ENCODE measurements around the gene TANGO6. TPM values are rescaled to one million over a fixed set of nuclear protein-coding genes. Genes with fewer than 3 reads are reported as not detected.
A peak's percentile ranks its signal among the peaks of the same experiment; 100 is the strongest.
"Not testable (repeated sequence)": the region's sequence is repeated elsewhere in the genome, so short reads cannot be mapped to it uniquely, and the experiment has no call there.

The TANGO6 gene
- 1 to 10 TPM; 7.6 to 8.1 (median 7.7) TPM for polyA plus RNA-seq (ENCODE audit: insufficient read length in 4 of 4)

DNA sequence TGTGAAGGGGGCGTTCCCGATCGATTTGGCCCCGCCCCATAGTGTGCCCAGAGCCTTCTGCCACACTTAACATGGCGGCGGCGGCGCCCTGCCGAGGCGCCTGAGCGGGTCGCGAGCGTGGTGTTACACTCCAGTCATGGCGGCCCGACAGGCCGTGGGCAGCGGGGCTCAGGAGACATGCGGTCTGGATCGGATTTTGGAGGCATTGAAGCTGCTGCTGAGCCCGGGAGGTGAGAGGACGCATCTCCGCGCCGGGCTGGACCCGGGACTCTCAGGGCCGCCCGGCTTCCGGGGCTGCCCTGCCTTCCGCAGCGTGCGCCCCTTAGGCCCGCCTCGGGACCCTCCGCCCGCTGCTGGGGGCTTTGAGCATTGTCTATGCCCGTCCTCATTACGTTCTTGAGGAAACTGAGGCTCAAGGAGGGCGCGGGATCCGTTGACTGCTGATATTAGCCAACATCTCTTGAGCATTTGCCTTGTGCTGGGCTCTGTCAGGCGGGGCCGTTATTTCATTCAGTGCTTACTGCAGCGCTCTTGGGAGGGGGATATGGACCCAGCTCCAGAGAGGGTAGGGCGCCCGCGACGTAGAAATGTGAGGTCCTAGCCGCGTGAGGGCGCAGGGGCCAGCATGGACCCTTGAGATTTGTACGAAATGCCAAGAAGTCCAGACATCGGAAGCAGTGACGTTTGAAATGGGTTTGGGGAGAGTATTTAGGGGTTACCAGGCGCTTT lies at the start of gene TANGO6:
TANGO6 (plus strand) TSS at position 50 of the 729 bp plus-strand sequence; CDS start at position 137, 87 bp downstream.
- peak; percentile 52 to 65 (median 61) for DNase-seq (ENCODE audit: low read depth in 4 of 4, low spot score in 3 of 4)

DNA sequence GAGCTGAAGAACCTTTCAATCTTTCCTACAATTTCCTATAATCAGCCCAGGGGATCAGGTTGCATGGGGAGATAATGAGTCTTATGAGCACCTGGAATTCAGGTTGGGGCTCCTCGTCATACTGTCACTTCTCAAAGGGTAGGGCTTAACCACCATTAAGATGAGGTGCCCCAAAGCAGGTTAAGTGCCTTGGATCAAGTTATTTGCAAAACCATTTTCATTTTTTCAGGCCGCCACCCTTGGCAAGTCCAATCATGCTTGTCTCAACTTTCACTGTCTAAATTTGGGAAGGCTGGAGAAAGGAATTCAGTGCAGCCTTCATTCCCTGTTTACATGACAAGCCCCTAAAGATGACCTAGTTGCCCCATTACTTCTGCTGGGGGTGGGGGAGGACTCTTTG lies 44.9 kb upstream of the TANGO6 start:
- no peak for DNase-seq (ENCODE audit: low read depth in 4 of 4, low spot score in 3 of 4)

DNA sequence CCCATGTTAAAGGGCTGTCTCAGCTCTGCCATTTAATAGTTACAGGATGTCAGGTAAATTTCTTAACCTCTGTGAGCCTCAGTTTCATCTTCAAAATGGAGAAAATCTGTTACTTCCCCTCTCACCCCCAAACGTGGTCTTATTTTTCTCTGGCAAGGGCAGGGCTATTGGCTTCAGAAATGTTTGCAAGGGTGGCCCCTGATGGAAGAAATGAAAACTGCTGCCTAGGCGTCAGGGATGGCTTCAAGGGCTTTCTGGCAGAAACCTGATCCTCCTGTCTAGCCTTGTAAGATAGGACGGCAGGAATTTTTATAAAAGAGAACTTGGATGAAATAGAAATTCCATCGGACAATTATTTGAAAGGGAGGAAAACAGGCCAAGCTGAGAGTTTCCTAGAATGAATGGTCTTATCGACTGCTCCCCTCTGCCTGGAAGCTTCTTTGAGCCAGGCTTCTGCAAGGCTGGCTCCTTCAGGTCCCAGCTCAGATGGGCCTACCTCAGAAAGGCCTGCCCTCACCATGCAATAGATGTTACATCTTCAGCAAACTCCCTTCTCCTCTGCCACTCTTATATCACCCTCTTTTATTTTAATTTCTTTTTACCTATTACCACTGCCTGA lies 43.0 kb upstream of the TANGO6 start:
- DNase-seq (ENCODE audit: low read depth in 4 of 4, low spot score in 3 of 4), result peak; percentile 53 to 78 (median 70)

DNA sequence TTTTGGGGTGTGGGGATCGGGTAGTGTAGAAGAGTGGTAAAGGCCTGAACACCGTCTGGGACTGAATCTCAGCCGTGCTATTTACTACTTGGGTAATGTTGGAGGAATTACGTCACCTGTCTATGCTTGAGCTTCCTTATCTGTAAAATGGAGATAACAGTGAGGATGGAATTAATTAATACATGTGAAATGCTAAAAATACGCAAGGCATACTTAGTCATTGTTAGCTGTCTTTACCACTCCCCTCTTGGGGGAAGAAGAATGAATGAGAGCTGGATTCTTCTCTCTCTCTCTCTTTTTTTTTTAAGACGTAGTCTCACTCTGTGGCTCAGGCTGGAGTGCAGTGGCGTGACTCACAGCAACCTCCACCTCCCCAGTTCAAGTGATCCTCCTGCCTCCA lies 41.1 kb upstream of the TANGO6 start:
- DNase-seq (ENCODE audit: low read depth in 4 of 4, low spot score in 3 of 4), result no peak

DNA sequence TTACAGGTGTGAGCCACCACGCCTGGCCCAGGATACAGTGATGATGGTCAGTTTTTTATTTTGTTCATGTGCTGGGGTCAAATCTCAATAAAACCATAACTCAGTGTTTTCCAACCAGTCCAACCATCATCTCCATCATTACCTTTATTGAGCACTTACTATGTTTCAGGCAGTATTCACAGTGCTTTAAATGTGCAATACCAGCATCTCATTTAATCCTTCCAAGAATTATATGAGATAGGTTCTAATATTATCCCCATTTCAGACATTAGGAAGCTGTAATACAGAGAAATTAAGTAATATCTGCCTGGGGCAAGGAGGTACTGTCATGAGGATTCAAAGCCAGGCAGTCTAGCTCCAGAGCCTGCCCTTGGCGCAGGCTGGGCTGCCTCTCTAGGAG lies 36.9 kb upstream of the TANGO6 start:
- DNase-seq (ENCODE audit: low read depth in 4 of 4, low spot score in 3 of 4), result no peak

DNA sequence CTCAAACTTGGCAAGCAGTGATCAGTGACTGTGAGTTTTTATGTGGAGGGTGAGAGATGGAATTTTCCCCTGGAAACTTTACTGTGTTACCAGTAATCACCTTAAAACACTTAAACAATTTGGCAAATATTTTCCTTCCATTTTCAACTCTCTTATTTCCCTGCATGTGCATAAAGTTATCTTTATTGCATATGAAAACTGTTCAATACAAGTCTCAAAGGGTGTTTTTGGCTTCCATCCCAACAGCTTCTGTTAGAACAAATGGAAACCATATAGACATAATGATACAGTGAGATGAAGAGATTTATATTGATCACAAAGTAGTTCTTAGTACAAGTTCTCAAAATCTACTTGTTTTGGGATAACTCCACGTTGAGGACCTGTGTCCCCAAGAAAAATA lies 36.4 kb upstream of the TANGO6 start:
- DNase-seq (ENCODE audit: low read depth in 4 of 4, low spot score in 3 of 4), result no peak

DNA sequence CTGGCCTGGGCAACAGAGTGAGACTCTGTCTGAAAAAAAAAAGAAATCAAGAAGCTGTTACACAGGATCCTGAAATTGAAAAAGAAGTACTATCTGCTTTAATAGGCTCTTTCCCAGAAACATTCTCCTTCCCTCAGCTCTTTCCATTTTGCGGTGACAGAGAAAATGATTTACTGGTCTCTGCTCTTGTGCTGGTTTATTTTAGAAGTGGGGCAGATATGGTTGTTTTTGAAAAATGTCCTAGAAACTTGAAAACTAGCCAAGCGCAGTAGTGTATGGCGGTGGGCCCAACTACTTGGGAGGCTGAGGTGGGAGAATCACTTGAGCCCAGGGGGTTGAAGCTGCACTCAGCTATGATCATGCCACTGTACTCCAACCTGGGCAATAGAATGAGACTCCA lies 28.8 kb upstream of the TANGO6 start:
- no peak for DNase-seq (ENCODE audit: low read depth in 4 of 4, low spot score in 3 of 4)

DNA sequence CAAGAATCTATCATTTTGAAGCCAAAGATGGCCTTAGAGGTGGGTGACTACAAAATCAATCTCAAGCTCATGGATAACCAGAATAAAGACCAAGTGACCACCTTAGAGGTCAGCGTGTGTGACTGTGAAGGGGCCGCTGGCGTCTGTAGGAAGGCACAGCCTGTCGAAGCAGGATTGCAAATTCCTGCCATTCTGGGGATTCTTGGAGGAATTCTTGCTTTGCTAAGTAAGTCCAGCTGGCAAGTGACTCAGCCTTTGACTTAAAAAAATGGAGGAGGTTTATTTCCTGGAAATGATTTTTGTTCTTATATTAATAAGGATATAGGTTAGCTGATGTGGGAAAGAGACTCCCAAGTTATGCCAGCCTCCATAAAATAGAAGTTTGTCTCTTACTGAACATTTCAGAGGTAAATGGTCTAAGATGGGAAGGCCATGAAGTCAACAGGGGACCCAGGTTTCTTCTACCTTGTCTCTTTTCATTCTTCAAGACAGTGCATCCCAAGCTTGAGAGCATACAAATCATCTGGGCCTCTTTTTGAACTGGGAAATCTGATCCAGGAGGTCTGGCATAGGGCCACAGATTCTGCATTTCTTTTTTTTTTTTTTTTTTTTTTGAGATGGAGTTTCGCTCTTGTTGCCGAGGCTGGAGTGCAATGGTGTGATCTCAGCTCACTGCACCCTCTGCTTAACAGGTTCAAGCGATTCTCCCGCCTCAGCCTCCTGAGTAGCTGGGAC lies 19.8 kb upstream of the TANGO6 start:
- DNase-seq (ENCODE audit: low read depth in 4 of 4, low spot score in 3 of 4), result no peak

DNA sequence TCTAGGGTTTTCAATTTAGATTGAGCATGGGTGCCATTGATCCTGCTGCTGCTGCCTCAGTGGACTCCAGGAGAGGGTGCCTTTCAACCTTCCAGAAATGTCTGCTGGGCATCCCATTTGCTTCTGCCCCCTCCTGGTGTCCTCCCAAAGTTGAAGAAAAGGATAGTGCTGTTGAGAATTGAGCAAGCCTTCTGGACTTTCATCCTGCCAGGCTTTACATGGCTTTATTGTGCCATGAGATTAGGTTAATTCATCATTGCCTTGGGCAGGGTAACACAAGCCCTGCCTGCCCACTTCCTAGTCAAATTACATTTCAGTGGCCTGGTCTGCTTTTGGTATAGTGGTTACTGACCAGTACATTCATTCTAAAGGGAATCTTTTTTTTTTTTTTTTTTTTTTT lies 17.9 kb upstream of the TANGO6 start:
- no peak for DNase-seq (ENCODE audit: low read depth in 4 of 4, low spot score in 3 of 4)

DNA sequence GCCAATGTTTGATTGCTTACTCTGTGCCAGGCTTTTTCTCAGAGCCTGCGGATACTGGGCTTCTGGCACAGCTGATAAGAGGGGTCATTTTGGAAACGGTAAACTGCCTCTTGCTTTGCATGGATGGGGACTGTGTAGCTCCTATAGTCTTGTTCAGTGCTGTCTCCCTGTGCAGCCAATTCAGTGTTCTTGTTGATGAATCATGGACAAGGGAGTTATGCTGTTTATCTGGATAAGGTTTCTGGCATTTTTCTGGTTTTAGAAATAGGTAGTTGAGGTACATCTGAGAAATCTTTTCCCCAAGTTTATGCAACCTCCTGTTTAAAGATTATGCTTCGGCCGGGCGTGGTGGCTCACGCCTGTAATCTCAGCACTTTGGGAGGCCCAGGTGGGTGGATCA lies 16.7 kb upstream of the TANGO6 start:
- no peak for DNase-seq (ENCODE audit: low read depth in 4 of 4, low spot score in 3 of 4)

DNA sequence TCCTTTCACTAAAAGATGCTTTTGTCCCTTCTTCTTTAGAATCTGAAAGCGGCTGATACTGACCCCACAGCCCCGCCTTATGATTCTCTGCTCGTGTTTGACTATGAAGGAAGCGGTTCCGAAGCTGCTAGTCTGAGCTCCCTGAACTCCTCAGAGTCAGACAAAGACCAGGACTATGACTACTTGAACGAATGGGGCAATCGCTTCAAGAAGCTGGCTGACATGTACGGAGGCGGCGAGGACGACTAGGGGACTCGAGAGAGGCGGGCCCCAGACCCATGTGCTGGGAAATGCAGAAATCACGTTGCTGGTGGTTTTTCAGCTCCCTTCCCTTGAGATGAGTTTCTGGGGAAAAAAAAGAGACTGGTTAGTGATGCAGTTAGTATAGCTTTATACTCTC lies 10.1 kb upstream of the TANGO6 start:
- DNase-seq (ENCODE audit: low read depth in 4 of 4, low spot score in 3 of 4), result no peak

DNA sequence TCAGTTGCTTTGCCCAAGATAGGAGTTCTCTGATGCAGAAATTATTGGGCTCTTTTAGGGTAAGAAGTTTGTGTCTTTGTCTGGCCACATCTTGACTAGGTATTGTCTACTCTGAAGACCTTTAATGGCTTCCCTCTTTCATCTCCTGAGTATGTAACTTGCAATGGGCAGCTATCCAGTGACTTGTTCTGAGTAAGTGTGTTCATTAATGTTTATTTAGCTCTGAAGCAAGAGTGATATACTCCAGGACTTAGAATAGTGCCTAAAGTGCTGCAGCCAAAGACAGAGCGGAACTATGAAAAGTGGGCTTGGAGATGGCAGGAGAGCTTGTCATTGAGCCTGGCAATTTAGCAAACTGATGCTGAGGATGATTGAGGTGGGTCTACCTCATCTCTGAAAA lies 8.8 kb upstream of the TANGO6 start:
- no peak for DNase-seq (ENCODE audit: low read depth in 4 of 4, low spot score in 3 of 4)

DNA sequence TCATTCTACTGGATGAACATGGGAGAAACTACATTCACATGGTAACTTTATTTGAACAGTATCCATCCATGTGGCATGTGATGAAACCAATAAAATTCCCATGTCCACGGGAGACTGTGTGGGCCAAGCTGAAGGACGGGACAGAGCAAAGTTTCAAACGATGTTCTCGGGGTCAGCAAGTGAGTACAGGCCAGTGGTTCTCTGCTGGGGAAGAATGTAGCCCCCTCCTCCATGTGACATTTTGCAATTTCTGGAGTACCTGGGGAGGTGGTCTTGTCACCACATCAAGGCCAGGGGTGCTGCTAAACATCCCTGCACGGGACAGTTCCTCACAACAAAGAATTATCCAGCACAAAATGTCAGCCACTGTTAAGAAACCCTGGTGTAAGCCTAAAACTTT lies 7.4 kb upstream of the TANGO6 start:
- DNase-seq (ENCODE audit: low read depth in 4 of 4, low spot score in 3 of 4), result no peak

DNA sequence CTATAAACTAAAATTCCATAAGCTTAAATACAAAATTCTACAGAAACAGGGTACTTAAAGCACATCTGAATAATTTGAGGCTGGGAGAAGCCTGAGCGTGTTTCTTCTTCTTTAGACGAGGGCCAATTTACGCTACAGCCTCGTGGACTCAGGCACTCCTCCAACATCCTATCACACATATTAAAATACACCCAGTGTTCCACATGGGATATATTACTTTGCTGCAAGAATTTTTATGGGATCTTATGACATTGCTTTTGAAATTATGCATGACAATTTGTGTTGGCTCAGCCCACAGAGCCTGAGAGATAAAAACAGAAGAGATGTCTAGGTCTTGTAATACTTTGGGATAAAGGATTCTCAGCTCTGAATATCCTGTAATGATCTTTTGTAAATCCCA lies 3.5 kb upstream of the TANGO6 start:
- DNase-seq (ENCODE audit: low read depth in 4 of 4, low spot score in 3 of 4), result peak in 1 of 4 donors; percentile 12

DNA sequence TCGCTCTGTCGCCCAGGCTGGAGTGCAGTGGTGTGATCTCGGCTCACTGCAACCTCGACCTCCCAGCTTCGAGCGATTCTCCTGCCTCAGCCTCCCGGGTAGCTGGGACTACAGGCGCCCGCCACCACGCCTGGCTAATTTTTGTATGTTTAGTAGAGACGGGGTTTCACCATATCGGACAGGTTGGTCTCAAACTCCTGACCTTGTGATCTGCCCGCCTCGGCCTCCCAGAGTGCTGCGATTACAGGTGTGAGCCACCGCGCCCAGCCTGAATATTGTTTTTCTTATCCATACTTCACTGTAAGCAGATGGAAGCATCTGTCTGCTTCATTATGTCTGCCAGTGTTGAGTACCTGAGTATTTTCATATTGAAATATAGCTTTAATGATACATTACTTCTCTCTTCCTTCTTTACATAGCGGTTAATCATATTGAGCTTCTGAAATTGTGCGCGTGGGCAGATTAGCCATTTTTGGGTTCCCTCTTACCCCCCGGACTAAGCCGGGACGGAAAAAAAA lies 308 bp upstream of the TANGO6 start:
- not testable (repeated sequence) for DNase-seq (ENCODE audit: low read depth in 4 of 4, low spot score in 3 of 4)

DNA sequence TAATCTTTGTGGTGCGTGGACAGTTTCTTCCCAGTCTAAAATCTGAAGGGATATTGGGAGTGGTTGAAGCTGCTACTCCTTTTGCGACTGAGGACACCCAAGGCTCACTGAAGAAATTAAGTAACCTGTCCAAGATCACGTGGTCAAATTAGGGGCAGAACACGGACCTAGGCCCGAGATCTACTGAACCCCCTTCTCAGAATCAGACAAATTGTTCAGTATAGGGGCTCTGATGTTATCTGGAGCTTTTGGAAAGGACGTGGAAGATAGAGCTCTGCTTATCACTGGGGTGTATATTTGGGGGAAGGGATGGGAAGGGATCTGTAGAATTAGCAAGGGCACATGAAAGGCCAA lies 857 bp downstream of the TANGO6 start:
- DNase-seq (ENCODE audit: low read depth in 4 of 4, low spot score in 3 of 4), result no peak

DNA sequence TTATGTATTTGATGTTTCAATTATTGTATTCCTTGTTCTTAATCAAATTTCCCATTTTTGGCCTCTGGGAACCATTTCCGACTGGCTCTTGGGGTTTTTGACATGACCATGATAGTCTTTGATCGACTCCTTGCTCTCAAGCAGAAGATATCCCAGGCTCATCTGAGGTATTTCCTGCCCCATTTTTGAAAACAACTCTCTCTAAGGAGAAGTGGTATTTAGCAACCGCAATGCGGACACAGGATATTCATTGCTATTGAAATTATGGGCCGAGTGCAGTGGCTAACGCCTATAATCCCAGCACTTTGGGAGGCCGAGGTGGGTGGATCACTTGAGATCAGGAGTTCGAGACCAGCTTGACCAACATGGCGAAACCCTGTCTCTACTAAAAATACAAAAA lies 5.5 kb downstream of the TANGO6 start:
- no peak for DNase-seq (ENCODE audit: low read depth in 4 of 4, low spot score in 3 of 4)

DNA sequence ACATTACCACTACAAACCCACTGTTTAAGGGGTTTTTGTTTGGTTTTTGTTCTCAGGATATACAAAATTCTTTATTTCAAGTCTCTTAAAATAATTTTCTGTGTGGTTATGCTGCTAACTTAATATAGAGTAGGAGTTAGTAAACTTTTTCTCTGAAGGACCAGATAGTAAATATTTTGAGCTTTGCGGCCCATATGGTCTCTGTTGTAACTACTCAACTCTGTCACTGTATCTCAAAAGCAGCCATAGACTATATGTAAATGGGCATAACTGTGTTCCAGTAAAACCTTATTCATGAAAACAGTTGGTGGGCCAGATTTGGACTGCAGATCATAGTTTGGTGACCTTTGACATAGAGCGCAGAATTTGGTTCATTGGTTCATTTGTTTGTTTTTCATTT lies 7.2 kb downstream of the TANGO6 start:
- no peak for DNase-seq (ENCODE audit: low read depth in 4 of 4, low spot score in 3 of 4)

DNA sequence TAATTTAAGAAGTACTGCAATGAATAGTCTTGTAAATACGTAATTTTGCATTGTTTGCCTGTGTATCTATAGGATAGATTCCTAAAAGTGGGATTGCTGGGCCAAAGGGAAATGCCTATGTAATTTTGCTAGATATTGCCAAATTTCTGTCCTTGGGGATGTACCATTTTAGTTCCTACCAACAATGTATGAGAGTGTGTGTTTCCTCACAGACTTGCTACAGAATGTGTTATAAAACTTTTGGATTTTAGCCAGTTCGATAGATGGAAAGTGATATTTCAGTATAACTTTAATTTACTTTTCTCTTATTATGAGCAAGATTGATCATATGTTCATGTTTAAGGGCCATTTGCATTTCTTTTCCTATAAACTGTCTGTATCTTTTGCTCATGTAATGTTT lies 8.3 kb downstream of the TANGO6 start:
- DNase-seq (ENCODE audit: low read depth in 4 of 4, low spot score in 3 of 4), result no peak

DNA sequence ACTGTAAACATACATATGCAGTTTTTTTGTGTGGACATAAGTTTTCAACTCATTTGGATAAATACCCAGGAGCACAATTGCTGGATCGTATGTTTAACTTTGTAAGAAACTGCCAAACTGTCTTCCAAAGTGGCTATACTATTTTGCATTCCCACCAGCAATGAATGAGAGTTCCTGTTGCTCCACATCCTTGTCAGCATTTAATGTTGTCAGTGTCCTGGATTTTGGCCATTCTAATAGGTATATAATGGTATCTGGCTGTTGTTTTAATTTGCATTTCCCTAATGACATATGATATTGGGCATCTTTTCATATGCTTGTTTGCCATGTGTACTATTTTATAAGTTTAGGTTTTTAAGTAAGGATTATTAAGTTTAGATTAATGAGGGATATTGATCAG lies 14.1 kb downstream of the TANGO6 start:
- no peak for DNase-seq (ENCODE audit: low read depth in 4 of 4, low spot score in 3 of 4)

DNA sequence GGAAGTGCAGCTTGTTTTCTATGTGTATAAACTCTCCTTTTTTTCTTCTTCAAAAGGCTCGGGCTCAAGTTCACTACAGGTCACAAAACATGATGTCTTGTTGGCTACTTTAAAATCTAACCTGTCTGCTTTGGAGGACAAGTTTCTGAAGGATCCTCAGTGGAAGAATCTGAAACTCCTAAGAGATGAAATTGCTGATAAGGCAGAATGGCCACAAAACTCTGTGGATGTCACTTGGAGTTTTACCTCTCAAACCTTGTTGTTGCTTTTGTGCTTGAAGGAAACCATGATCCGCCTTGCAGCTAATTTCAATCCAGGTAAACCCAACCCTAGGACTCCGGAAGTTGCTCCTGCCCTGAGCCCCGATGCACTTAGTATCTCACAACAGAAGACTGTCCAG lies 16.5 kb downstream of the TANGO6 start:
- no peak for DNase-seq (ENCODE audit: low read depth in 4 of 4, low spot score in 3 of 4)
